H1 (cell line): ENCODE data around the gene PRR20B. TPM values are rescaled to one million over a fixed set of nuclear protein-coding genes. Genes with fewer than 3 reads are reported as not detected.

Source experiments
- CTCF ChIA-PET: fragments of 300-600 bp; sonication (Branson Sonifier 250); formaldehyde crosslinking; loops from one replicate; lab custom pipeline; 2021; ENCODE audit not compliant: partially characterized antibody; lab: Charles Lee
- POLR2A ChIA-PET: fragments of 300-600 bp; sonication (Branson Sonifier 250); formaldehyde crosslinking; loops from one replicate; lab custom pipeline; 2021; ENCODE audit warnings: inconsistent platforms; ENCODE audit not compliant: partially characterized antibody; lab: Charles Lee
- DNase-seq, 2 experiments: peaks; one replicate each; pipeline versions ENCODE4 v3.0.0 to v3.0.0-alpha.2; 2010 to 2022; ENCODE audit warnings: low spot score in 2 of 2, low read depth in 1 of 2, mixed read lengths in 1 of 2
- FAIRE-seq: peaks from 2 replicates; lab custom pipeline; 2011; peaks lifted over from hg19 to GRCh38; lab: Jason Lieb, UNC
- H2AFZ ChIP-seq: 2 replicates; pipeline ENCODE4 v1.8.1; 2012; ENCODE audit warnings: low read length, inconsistent platforms
- H2AK5ac ChIP-seq: 2 replicates; pipeline ENCODE4 v1.6.1; 2013; ENCODE audit warnings: low read depth, low read length
- H2BK120ac ChIP-seq: replicated peaks from 2 replicates; pipeline ENCODE3; 2013; ENCODE audit warnings: low read depth, low read length, inconsistent platforms
- H2BK12ac ChIP-seq: 2 replicates; pipeline ENCODE4 v1.6.1; 2013; ENCODE audit warnings: low read depth, low read length
- H2BK15ac ChIP-seq: 2 replicates; pipeline ENCODE4 v1.6.1; 2013; ENCODE audit warnings: low read length
- H2BK20ac ChIP-seq: 2 replicates; pipeline ENCODE4 v1.6.1; 2013; ENCODE audit warnings: low read length
- H2BK5ac ChIP-seq: 2 replicates; pipeline ENCODE4 v1.6.1; 2013; ENCODE audit warnings: low read depth, low read length
- H3K14ac ChIP-seq: 2 replicates; pipeline ENCODE4 v1.6.1; 2013; ENCODE audit warnings: inconsistent platforms; ENCODE audit not compliant: insufficient read length
- H3K18ac ChIP-seq: 2 replicates; pipeline ENCODE4 v1.6.1; 2013; ENCODE audit warnings: low read length; ENCODE audit errors: extremely low read depth
- H3K23ac ChIP-seq: 2 replicates; pipeline ENCODE4 v1.6.1; 2013; ENCODE audit warnings: inconsistent platforms; ENCODE audit not compliant: insufficient read length
- H3K23me2 ChIP-seq: 2 replicates; pipeline ENCODE4 v1.6.1; 2013; ENCODE audit warnings: low read depth, low read length
- H3K27ac ChIP-seq: 2 replicates; pipeline ENCODE4 v1.6.1; 2011; ENCODE audit warnings: low read depth, low read length, inconsistent platforms
- H3K27me3 ChIP-seq, 4 experiments: replicated peaks in 1 of 4; 1 replicate in 1 of 4; 2 replicates in 3 of 4; pipeline versions ENCODE4 v1.6.1 to v1.8.1; 2011 to 2013; ENCODE audit warnings: low read length in 3 of 4, mild to moderate bottlenecking in 3 of 4, inconsistent platforms in 2 of 4, mixed read lengths in 2 of 4, moderate library complexity in 1 of 4; ENCODE audit not compliant: control insufficient read depth in 3 of 4, insufficient read depth in 3 of 4; ENCODE audit errors: extremely low read depth in 1 of 4
- H3K36me3 ChIP-seq, 4 experiments: 2 replicates each; pipeline versions ENCODE4 v1.6.1 to v1.8.1; 2011 to 2013; ENCODE audit warnings: mild to moderate bottlenecking in 4 of 4, low read length in 3 of 4, moderate library complexity in 2 of 4, control low read depth in 1 of 4, inconsistent platforms in 1 of 4; ENCODE audit not compliant: insufficient read depth in 4 of 4, control insufficient read depth in 2 of 4
- H3K4ac ChIP-seq: replicated peaks from 2 replicates; pipeline ENCODE3; 2013; ENCODE audit warnings: low read length, low read depth, mixed read lengths, inconsistent platforms; ENCODE audit not compliant: insufficient read length
- H3K4me1 ChIP-seq, 4 experiments: replicated peaks in 1 of 4; 1 replicate in 1 of 4; 2 replicates in 3 of 4; pipeline versions ENCODE4 v1.6.1 to v1.8.1; 2011 to 2013; ENCODE audit warnings: low read length in 3 of 4, inconsistent platforms in 2 of 4, mixed read lengths in 1 of 4; ENCODE audit not compliant: insufficient read depth in 4 of 4, control insufficient read depth in 3 of 4
- H3K4me2 ChIP-seq, 2 experiments: 2 replicates each; pipeline versions ENCODE4 v1.6.1 to v1.8.1; 2011 to 2013; ENCODE audit warnings: low read depth in 2 of 2, low read length in 2 of 2, control low read depth in 1 of 2, inconsistent platforms in 1 of 2, mild to moderate bottlenecking in 1 of 2; ENCODE audit not compliant: insufficient read depth in 1 of 2
- H3K4me3 ChIP-seq, 4 experiments: fragments of 200-600, 300-600 bp in 1 of 4; sonication (generic), shearing (Covaris generic), sonication (Bioruptor Twin) in 1 of 4; 2 replicates each; pipeline versions ENCODE4 v1.5.1 to v1.8.1; 2011 to 2016; ENCODE audit warnings: low read length in 4 of 4, low read depth in 3 of 4, control low read depth in 2 of 4, inconsistent platforms in 2 of 4, mild to moderate bottlenecking in 2 of 4, mixed read lengths in 1 of 4, moderate library complexity in 1 of 4; ENCODE audit not compliant: insufficient read depth in 2 of 4; ENCODE audit errors: extremely low read depth in 1 of 4
- H3K56ac ChIP-seq: replicated peaks from 2 replicates; pipeline ENCODE3; 2013; ENCODE audit warnings: low read depth, mild to moderate bottlenecking, mixed read lengths, low read length, inconsistent platforms; ENCODE audit not compliant: insufficient read length
- H3K79me1 ChIP-seq: 2 replicates; pipeline ENCODE4 v1.6.1; 2013; ENCODE audit warnings: low read depth, low read length, control low read depth
- H3K79me2 ChIP-seq, 2 experiments: 2 replicates each; pipeline versions ENCODE4 v1.6.1 to v1.8.1; 2012 to 2013; ENCODE audit warnings: low read length in 2 of 2, mild to moderate bottlenecking in 2 of 2, inconsistent platforms in 1 of 2; ENCODE audit not compliant: insufficient read depth in 2 of 2, control insufficient read depth in 1 of 2
- H3K9ac ChIP-seq, 4 experiments: replicated peaks in 1 of 4; 1 replicate in 1 of 4; 2 replicates in 3 of 4; pipeline versions ENCODE4 v1.6.1 to v1.8.1; 2011 to 2013; ENCODE audit warnings: low read depth in 3 of 4, low read length in 3 of 4, control low read depth in 2 of 4, mild to moderate bottlenecking in 2 of 4, moderate library complexity in 2 of 4, inconsistent platforms in 1 of 4; ENCODE audit errors: extremely low read depth in 1 of 4
- H3K9me3 ChIP-seq, 2 experiments: 2 replicates each; pipeline versions ENCODE4 v1.6.1 to v1.8.1; 2012 to 2013; ENCODE audit warnings: mild to moderate bottlenecking in 2 of 2, moderate library complexity in 2 of 2, control low read depth in 1 of 2, inconsistent platforms in 1 of 2, low read depth in 1 of 2, low read length in 1 of 2, mixed read lengths in 1 of 2; ENCODE audit not compliant: insufficient read depth in 2 of 2
- H4K20me1 ChIP-seq, 2 experiments: replicated peaks in 1 of 2; 2 replicates each; pipeline versions ENCODE3 to v1.8.1; 2011 to 2013; ENCODE audit warnings: inconsistent platforms in 2 of 2, low read length in 2 of 2, mild to moderate bottlenecking in 1 of 2; ENCODE audit not compliant: insufficient read depth in 2 of 2, control insufficient read depth in 1 of 2
- H4K5ac ChIP-seq: 2 replicates; pipeline ENCODE4 v1.6.1; 2013; ENCODE audit warnings: low read length, low read depth, mixed read lengths, inconsistent platforms; ENCODE audit not compliant: insufficient read length
- H4K8ac ChIP-seq: 2 replicates; pipeline ENCODE4 v1.8.0; 2013; ENCODE audit warnings: mild to moderate bottlenecking, moderate library complexity, low read length, inconsistent platforms; ENCODE audit not compliant: insufficient read depth; ENCODE audit errors: extremely low read depth
- H4K91ac ChIP-seq: replicated peaks from 2 replicates; pipeline ENCODE3; 2013; ENCODE audit warnings: low read length, mixed read lengths, inconsistent platforms; ENCODE audit not compliant: insufficient read length
- CTBP2 ChIP-seq: IDR thresholded peaks from 2 replicates; pipeline ENCODE4 v1.7.0; 2011; ENCODE audit warnings: borderline replicate concordance, mild to moderate bottlenecking, moderate library complexity, mixed read lengths, low read length; ENCODE audit not compliant: insufficient read depth, insufficient read length
- E2F6 ChIP-seq: IDR thresholded peaks from 2 replicates; pipeline ENCODE4 v1.6.1; 2012; ENCODE audit warnings: inconsistent platforms
- EGR1 ChIP-seq: IDR thresholded peaks from 2 replicates; pipeline ENCODE4 v1.6.1; 2011; ENCODE audit warnings: low read depth, low read length, borderline replicate concordance
- NRF1 ChIP-seq: IDR thresholded peaks from 2 replicates; pipeline ENCODE4 v1.6.1; 2011; ENCODE audit warnings: mild to moderate bottlenecking, low read depth, low read length, improper control_type of control experiment
- POLR2AphosphoS5 ChIP-seq: IDR thresholded peaks from 2 replicates; pipeline ENCODE4 v1.6.1; 2011; ENCODE audit warnings: low read depth, low read length
- RBBP5 ChIP-seq: IDR thresholded peaks from 2 replicates; pipeline ENCODE4 v1.7.1; 2012; ENCODE audit warnings: low read depth, mild to moderate bottlenecking, inconsistent platforms, low read length, moderate library complexity, borderline replicate concordance
- RNF2 ChIP-seq: fragments of 200-900, 300-1000 bp; sonication (generic); IDR thresholded peaks from 2 replicates; pipeline ENCODE4 v1.7.1; 2016; ENCODE audit warnings: borderline replicate concordance, low read depth, mild to moderate bottlenecking, antibody characterized with exemption, low read length; ENCODE audit not compliant: poor library complexity, severe bottlenecking; ENCODE audit errors: missing control alignments
- RXRA ChIP-seq: IDR thresholded peaks from 2 replicates; pipeline ENCODE4 v1.6.1; 2011; ENCODE audit warnings: low read depth, mild to moderate bottlenecking, low read length, moderate library complexity; ENCODE audit not compliant: insufficient read depth
- TEAD4 ChIP-seq: IDR thresholded peaks from 2 replicates; pipeline ENCODE4 v1.6.1; 2012; ENCODE audit warnings: low read depth, low read length, inconsistent platforms, mixed read lengths
- whole genome bisulfite sequencing, 2 experiments: shearing (Covaris generic) in 1 of 2; methylation state at CpG; one replicate each; pipeline versions ENCODE4 v1.1.6 to v1.1.7; 2013 to 2015; ENCODE audit warnings: low lambda C conversion rate in 2 of 2, mixed read lengths in 2 of 2, inconsistent platforms in 1 of 2, low coverage in 1 of 2, missing lambda C conversion rate in 1 of 2; ENCODE audit not compliant: insufficient replicate concordance in 2 of 2, insufficient coverage in 1 of 2, insufficient read length in 1 of 2; ENCODE audit errors: extremely low coverage in 1 of 2, missing lambda C conversion rate in 1 of 2; 5-methylcytosine and 5-hydroxymethylcytosine counted together
- polyA plus RNA-seq, 7 experiments: library from polyadenylated mRNA; depleted of rRNA in 3 of 7; stranded (reverse) in 5 of 7; unstranded in 2 of 7; fragments of >200 nt in 5 of 7; fragments of 200-250 nt in 2 of 7; gene quantifications; 1 replicate in 5 of 7; 2 replicates in 1 of 7; 4 replicates in 1 of 7; pipeline versions ENCODE4 v1.2.1 to v1.2.3, GENCODE V29; 2011 to 2013; ENCODE audit warnings: missing spikeins in 2 of 7, mixed read lengths in 2 of 7
- total RNA-seq: library from RNA; stranded (reverse); fragmentation: NEBNext Ultra II Directional; extraction: Animal tissue kit (Norgen Biotek cat#: 25700); gene quantifications from 2 replicates; pipeline ENCODE4 v1.2.1, GENCODE V29; 2021
- TF ChIP-seq, protein P1 (sequence below), 3 experiments: IDR thresholded peaks; 1 replicate in 2 of 3; 2 replicates in 1 of 3; pipeline versions ENCODE4 v1.5.1 to v1.6.1; 2011; ENCODE audit warnings: low read length in 3 of 3, mild to moderate bottlenecking in 3 of 3, inconsistent platforms in 2 of 3, low read depth in 1 of 3, moderate library complexity in 1 of 3; ENCODE audit not compliant: insufficient read depth in 1 of 3; ENCODE audit errors: control extremely low read depth in 1 of 3

Gene PRR20B
- total and polyA plus RNA-seq, 2 of the 8 experiments (the other 6 are each of a cell fraction or from before 2014, with no cell fraction given), result not detected

GRCh38 chr13:57191667-57192066 is 44.4 kb downstream of the PRR20B start:
- H3K9ac ChIP-seq, result no peak overlapping the region
- CTCF ChIA-PET, result no interaction called here
- DNase-seq (no peak), FAIRE-seq (no peak)
- no peak overlapping the region for H3K14ac ChIP-seq
- no peak overlapping the region for H2BK12ac ChIP-seq
- no peaks in the 10 kb centered on the region for H3K79me1 ChIP-seq
- TF ChIP-seq E2F6, result no peak
- no peak for TF ChIP-seq EGR1
- no peak for TF ChIP-seq RXRA
- no peak for TF ChIP-seq TEAD4
- TF ChIP-seq, protein P1, sequence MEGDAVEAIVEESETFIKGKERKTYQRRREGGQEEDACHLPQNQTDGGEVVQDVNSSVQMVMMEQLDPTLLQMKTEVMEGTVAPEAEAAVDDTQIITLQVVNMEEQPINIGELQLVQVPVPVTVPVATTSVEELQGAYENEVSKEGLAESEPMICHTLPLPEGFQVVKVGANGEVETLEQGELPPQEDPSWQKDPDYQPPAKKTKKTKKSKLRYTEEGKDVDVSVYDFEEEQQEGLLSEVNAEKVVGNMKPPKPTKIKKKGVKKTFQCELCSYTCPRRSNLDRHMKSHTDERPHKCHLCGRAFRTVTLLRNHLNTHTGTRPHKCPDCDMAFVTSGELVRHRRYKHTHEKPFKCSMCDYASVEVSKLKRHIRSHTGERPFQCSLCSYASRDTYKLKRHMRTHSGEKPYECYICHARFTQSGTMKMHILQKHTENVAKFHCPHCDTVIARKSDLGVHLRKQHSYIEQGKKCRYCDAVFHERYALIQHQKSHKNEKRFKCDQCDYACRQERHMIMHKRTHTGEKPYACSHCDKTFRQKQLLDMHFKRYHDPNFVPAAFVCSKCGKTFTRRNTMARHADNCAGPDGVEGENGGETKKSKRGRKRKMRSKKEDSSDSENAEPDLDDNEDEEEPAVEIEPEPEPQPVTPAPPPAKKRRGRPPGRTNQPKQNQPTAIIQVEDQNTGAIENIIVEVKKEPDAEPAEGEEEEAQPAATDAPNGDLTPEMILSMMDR (IDR thresholded peaks at IDR 0.05; ENCODE audit: control extremely low read depth in 1 of 3, insufficient read depth in 1 of 3, low read depth in 1 of 3, low read length in 3 of 3), result no peak
- TF ChIP-seq POLR2AphosphoS5, result no peak
- TF ChIP-seq NRF1, result no peak
- no peak for TF ChIP-seq RNF2
- no peak for TF ChIP-seq CTBP2
- TF ChIP-seq RBBP5, result no peak
- H3K27ac ChIP-seq, result no peak overlapping the region
- WGBS, 2 experiments, result 94% methylated on average over 1 of the region's 1 CpG; no CpG with 5 or more reads in 1 of the 2 experiments
- no peak overlapping the region for H4K5ac ChIP-seq
- no peak overlapping the region for H3K18ac ChIP-seq
- no peak overlapping the region for H3K4me2 ChIP-seq
- H4K91ac ChIP-seq, result no peak overlapping the region
- H3K4me1 ChIP-seq, result no peaks in the 10 kb centered on the region
- H3K56ac ChIP-seq, result no peak overlapping the region
- no peak overlapping the region for H2BK5ac ChIP-seq
- no peaks in the 10 kb centered on the region for H3K9me3 ChIP-seq
- POLR2A ChIA-PET, result no interaction called here
- no peaks in the 10 kb centered on the region for H3K27me3 ChIP-seq
- H3K4ac ChIP-seq, result no peak overlapping the region
- H2AFZ ChIP-seq, result no peak overlapping the region
- H2BK20ac ChIP-seq, result no peak overlapping the region
- H3K4me3 ChIP-seq, result no peak overlapping the region
- no peak overlapping the region for H2BK120ac ChIP-seq
- no peak overlapping the region for H4K8ac ChIP-seq
- H2AK5ac ChIP-seq, result no peak overlapping the region
- no peak overlapping the region for H3K23ac ChIP-seq
- H2BK15ac ChIP-seq, result no peak overlapping the region
- H3K36me3 ChIP-seq, result no peaks in the 10 kb centered on the region
- no peaks in the 10 kb centered on the region for H3K23me2 ChIP-seq
- no peaks in the 10 kb centered on the region for H4K20me1 ChIP-seq
- no peaks in the 10 kb centered on the region for H3K79me2 ChIP-seq
